HEK293 (cell line): ENCODE measurements around the gene SNX7.

ENCODE experiments used
- CTCF ChIA-PET: fragments of 350-600 bp; formaldehyde crosslinking; extraction: SDS; loops from one replicate; lab custom pipeline; 2021; ENCODE audit warnings: antibody characterized with exemption; lab: Yijun Ruan, JAX
- POLR2A ChIA-PET: fragments of 300-600 bp; formaldehyde crosslinking; extraction: SDS; loops from one replicate; lab custom pipeline; 2020; ENCODE audit warnings: antibody characterized with exemption, inconsistent platforms; lab: Yijun Ruan, JAX
- H3K27ac ChIP-seq: fragments of 200-500 bp; sonication (Bioruptor generic); 2 replicates; pipeline ENCODE4 v1.5.1; 2014; ENCODE audit warnings: low read depth, low read length, control low read depth, inconsistent platforms; ENCODE audit errors: extremely low read depth
- H3K36me3 ChIP-seq, 2 experiments: fragments of 200-500 bp in 1 of 2; sonication (Bioruptor generic) in 1 of 2; 1 replicate in 1 of 2; 2 replicates in 1 of 2; pipeline ENCODE4 v1.5.1; 2014 to 2017; ENCODE audit warnings: inconsistent platforms in 2 of 2, low read length in 2 of 2; ENCODE audit not compliant: control insufficient read depth in 2 of 2, insufficient read depth in 1 of 2
- H3K4me1 ChIP-seq: fragments of 200-500 bp; sonication (Bioruptor generic); 2 replicates; pipeline ENCODE4 v1.5.1; 2014; ENCODE audit warnings: mild to moderate bottlenecking, low read length, inconsistent platforms; ENCODE audit not compliant: control insufficient read depth, insufficient read depth
- H3K4me3 ChIP-seq: 2 replicates; pipeline ENCODE4 v1.5.1; 2011; ENCODE audit warnings: low read depth, mild to moderate bottlenecking, control low read depth, low read length, moderate library complexity
- H3K9me3 ChIP-seq: fragments of 200-500 bp; sonication (Bioruptor generic); 2 replicates; pipeline ENCODE4 v1.5.1; 2014; ENCODE audit warnings: low read depth, low read length, inconsistent platforms; ENCODE audit not compliant: control insufficient read depth, insufficient read depth
- GFI1B ChIP-seq: fragments of 450-650 bp; formaldehyde crosslinking; IDR thresholded peaks from 2 replicates; pipeline ENCODE4 v1.5.1; 2016; ENCODE audit warnings: missing biosample characterization, missing genetic modification characterization
- GLIS1 ChIP-seq: fragments of 450-650 bp; formaldehyde crosslinking; IDR thresholded peaks from 2 replicates; pipeline ENCODE4 v1.5.1; 2016; ENCODE audit warnings: missing biosample characterization, missing genetic modification characterization
- HOXC10 ChIP-seq: sonication (generic); formaldehyde crosslinking; IDR thresholded peaks from 2 replicates; pipeline ENCODE4 v1.8.1; 2023; ENCODE audit warnings: mild to moderate bottlenecking, missing genetic modification reagents
- HOXD13 ChIP-seq: sonication (generic); formaldehyde crosslinking; IDR thresholded peaks from 2 replicates; pipeline ENCODE4 v1.8.0; 2022; ENCODE audit warnings: missing genetic modification reagents, borderline replicate concordance
- MZF1 ChIP-seq: fragments of 450-650 bp; formaldehyde crosslinking; IDR thresholded peaks from 2 replicates; pipeline ENCODE4 v1.5.1; 2017; ENCODE audit warnings: missing biosample characterization, missing genetic modification characterization, borderline replicate concordance
- PRDM1 ChIP-seq: fragments of 450-650 bp; formaldehyde crosslinking; IDR thresholded peaks from 2 replicates; pipeline ENCODE4; 2016; ENCODE audit warnings: missing biosample characterization, missing genetic modification characterization
- RBAK ChIP-seq: fragments of 450-650 bp; formaldehyde crosslinking; IDR thresholded peaks from 2 replicates; pipeline ENCODE4 v1.5.1; 2016; ENCODE audit warnings: missing biosample characterization, missing genetic modification characterization
- YY2 ChIP-seq: fragments of 450-650 bp; formaldehyde crosslinking; IDR thresholded peaks from 2 replicates; pipeline ENCODE4 v1.5.1; 2016; ENCODE audit warnings: missing biosample characterization, missing genetic modification characterization
- ZIC2 ChIP-seq: fragments of 450-650 bp; formaldehyde crosslinking; IDR thresholded peaks from 2 replicates; pipeline ENCODE4 v1.5.1; 2016; ENCODE audit warnings: missing biosample characterization, missing genetic modification characterization
- ZNF211 ChIP-seq: fragments of 450-650 bp; formaldehyde crosslinking; IDR thresholded peaks from 2 replicates; pipeline ENCODE4 v1.5.1; 2016; ENCODE audit warnings: low read depth, missing biosample characterization, missing genetic modification characterization
- ZNF214 ChIP-seq: fragments of 450-650 bp; formaldehyde crosslinking; IDR thresholded peaks from 2 replicates; pipeline ENCODE4 v1.5.1; 2017; ENCODE audit warnings: missing biosample characterization, mild to moderate bottlenecking, missing genetic modification characterization, borderline replicate concordance
- ZNF24 ChIP-seq: fragments of 450-650 bp; formaldehyde crosslinking; IDR thresholded peaks from 2 replicates; pipeline ENCODE4 v1.5.1; 2016; ENCODE audit warnings: missing biosample characterization, missing genetic modification characterization
- ZNF335 ChIP-seq: fragments of 450-650 bp; formaldehyde crosslinking; conservative IDR thresholded peaks from 2 replicates; pipeline ENCODE4 v1.5.1; 2016; ENCODE audit warnings: missing biosample characterization, missing genetic modification characterization
- ZNF433 ChIP-seq: fragments of 450-650 bp; formaldehyde crosslinking; IDR thresholded peaks from 2 replicates; pipeline ENCODE4 v1.5.1; 2016; ENCODE audit warnings: missing biosample characterization, missing genetic modification characterization, low read depth
- ZNF501 ChIP-seq: fragments of 450-650 bp; formaldehyde crosslinking; IDR thresholded peaks from 2 replicates; pipeline ENCODE4 v1.5.1; 2016; ENCODE audit warnings: missing biosample characterization, missing genetic modification characterization
- ZNF610 ChIP-seq: fragments of 450-650 bp; formaldehyde crosslinking; IDR thresholded peaks from 2 replicates; pipeline ENCODE4 v1.5.1; 2016; ENCODE audit warnings: missing biosample characterization, missing genetic modification characterization, borderline replicate concordance
- ZNF621 ChIP-seq: fragments of 450-650 bp; formaldehyde crosslinking; IDR thresholded peaks from 2 replicates; pipeline ENCODE4 v1.5.1; 2017; ENCODE audit warnings: missing biosample characterization, missing genetic modification characterization
- ZNF629 ChIP-seq: fragments of 450-650 bp; formaldehyde crosslinking; IDR thresholded peaks from 2 replicates; pipeline ENCODE4 v1.5.1; 2017; ENCODE audit warnings: missing biosample characterization, missing genetic modification characterization
- ZNF654 ChIP-seq: fragments of 450-650 bp; formaldehyde crosslinking; IDR thresholded peaks from 2 replicates; pipeline ENCODE4 v1.5.1; 2016; ENCODE audit warnings: low read depth, missing biosample characterization, missing genetic modification characterization
- ZNF701 ChIP-seq: fragments of 450-650 bp; formaldehyde crosslinking; IDR thresholded peaks from 2 replicates; pipeline ENCODE4 v1.5.1; 2016; ENCODE audit warnings: missing biosample characterization, missing genetic modification characterization
- ZNF791 ChIP-seq: fragments of 450-650 bp; formaldehyde crosslinking; IDR thresholded peaks from 2 replicates; pipeline ENCODE4 v1.5.1; 2016; ENCODE audit warnings: missing biosample characterization, missing genetic modification characterization
- ZXDB ChIP-seq: fragments of 450-650 bp; formaldehyde crosslinking; IDR thresholded peaks from 2 replicates; pipeline ENCODE4 v1.5.1; 2016; ENCODE audit warnings: missing biosample characterization, missing genetic modification characterization
- TF ChIP-seq, protein P1 (sequence below): fragments of 450-650 bp; formaldehyde crosslinking; IDR thresholded peaks from 2 replicates; pipeline ENCODE4 v1.5.1; 2016; ENCODE audit warnings: missing biosample characterization, missing genetic modification characterization
- TF ChIP-seq, protein P2 (sequence below): fragments of 450-650 bp; formaldehyde crosslinking; IDR thresholded peaks from 2 replicates; pipeline ENCODE4 v1.5.1; 2016; ENCODE audit warnings: missing biosample characterization, missing genetic modification characterization
- TF ChIP-seq, protein P3 (sequence below): fragments of 450-650 bp; formaldehyde crosslinking; IDR thresholded peaks from 2 replicates; pipeline ENCODE4 v1.5.1; 2016; ENCODE audit warnings: missing biosample characterization, missing genetic modification characterization

SNX7 gene

DNA sequence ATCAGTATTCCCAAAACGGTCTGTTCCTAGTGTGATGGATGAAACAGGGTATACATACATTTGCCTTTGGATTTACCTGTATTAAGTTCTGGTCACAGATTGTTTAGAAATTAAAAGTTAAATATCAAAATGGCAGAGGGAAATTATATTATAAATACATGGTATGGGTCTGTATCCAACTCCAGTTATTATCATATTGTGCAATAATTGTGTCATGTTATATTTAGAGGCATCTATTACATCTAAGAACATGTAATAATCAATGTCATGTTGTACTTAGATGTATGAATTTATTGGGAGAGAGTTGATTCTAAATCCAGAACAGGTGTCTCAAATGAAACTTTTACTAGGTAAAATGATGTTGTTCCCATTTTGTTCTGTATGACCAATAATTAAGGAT, 79.6 kb downstream of the SNX7 start:
- Histone ChIP-seq H3K27ac (no peak overlapping the region), H3K36me3 (no peaks in the 10 kb centered on the region), H3K4me1 (no peaks in the 10 kb centered on the region), H3K9me3 (no peaks in the 10 kb centered on the region)
- ChIA-PET CTCF (interaction anchor here (1.1 kb wide), 1 partner anchor 944 kb away, joined by 3 read pairs; no protein-coding TSS in a partner anchor), POLR2A (no interaction called here)
- TF ChIP-seq ZNF629 (tag by site-specific recombination): no peak
- no peak for TF ChIP-seq RBAK (tag by site-specific recombination)
- TF ChIP-seq ZNF24 (tag by site-specific recombination): no peak
- no peak for TF ChIP-seq PRDM1 (tag by site-specific recombination)
- TF ChIP-seq HOXC10: no peak
- no peak for TF ChIP-seq ZNF621 (tag by site-specific recombination)
- TF ChIP-seq GLIS1 (tag by site-specific recombination): no peak
- TF ChIP-seq, protein P1, sequence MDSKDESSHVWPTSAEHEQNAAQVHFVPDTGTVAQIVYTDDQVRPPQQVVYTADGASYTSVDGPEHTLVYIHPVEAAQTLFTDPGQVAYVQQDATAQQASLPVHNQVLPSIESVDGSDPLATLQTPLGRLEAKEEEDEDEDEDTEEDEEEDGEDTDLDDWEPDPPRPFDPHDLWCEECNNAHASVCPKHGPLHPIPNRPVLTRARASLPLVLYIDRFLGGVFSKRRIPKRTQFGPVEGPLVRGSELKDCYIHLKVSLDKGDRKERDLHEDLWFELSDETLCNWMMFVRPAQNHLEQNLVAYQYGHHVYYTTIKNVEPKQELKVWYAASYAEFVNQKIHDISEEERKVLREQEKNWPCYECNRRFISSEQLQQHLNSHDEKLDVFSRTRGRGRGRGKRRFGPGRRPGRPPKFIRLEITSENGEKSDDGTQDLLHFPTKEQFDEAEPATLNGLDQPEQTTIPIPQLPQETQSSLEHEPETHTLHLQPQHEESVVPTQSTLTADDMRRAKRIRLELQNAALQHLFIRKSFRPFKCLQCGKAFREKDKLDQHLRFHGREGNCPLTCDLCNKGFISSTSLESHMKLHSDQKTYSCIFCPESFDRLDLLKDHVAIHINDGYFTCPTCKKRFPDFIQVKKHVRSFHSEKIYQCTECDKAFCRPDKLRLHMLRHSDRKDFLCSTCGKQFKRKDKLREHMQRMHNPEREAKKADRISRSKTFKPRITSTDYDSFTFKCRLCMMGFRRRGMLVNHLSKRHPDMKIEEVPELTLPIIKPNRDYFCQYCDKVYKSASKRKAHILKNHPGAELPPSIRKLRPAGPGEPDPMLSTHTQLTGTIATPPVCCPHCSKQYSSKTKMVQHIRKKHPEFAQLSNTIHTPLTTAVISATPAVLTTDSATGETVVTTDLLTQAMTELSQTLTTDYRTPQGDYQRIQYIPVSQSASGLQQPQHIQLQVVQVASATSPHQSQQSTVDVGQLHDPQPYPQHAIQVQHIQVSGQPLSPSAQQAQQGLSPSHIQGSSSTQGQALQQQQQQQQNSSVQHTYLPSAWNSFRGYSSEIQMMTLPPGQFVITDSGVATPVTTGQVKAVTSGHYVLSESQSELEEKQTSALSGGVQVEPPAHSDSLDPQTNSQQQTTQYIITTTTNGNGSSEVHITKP: no peak
- TF ChIP-seq YY2 (tag by site-specific recombination): no peak
- no peak for TF ChIP-seq GFI1B
- TF ChIP-seq ZXDB: no peak
- TF ChIP-seq, all 188 proteins: peak for 0
- H3K4me3 ChIP-seq: no peak overlapping the region

DNA sequence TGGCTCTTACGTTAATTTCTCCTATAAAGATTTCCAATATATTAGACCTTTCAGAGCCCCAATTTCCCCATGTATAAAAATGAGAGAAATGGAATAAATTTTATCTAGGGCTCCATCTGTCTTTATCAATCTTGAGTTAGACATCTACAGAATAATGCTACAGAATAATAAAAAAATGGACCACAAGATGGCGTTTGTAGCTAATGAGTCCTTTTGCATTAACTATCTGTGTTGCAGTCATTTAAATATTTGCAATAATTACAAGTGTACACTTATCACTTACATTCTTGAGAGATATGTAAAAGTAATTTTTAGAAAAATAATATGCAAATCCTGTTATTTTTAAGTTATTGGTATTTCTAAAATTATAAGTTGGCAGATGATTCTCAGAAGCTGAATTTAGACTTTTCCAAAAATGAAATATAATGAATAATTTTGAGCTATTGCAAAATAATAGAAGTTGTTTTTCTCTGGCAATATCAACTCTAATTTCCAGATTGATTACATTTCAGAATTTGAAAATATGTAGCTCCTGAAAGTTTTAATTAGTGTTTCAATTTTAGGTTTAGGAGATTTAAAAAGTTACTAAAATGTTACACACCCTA, 87.7 kb downstream of the SNX7 start:
- H3K27ac ChIP-seq: no peak overlapping the region
- H3K4me3 ChIP-seq: no peak overlapping the region
- no peak for TF ChIP-seq ZNF791
- TF ChIP-seq, protein P2, sequence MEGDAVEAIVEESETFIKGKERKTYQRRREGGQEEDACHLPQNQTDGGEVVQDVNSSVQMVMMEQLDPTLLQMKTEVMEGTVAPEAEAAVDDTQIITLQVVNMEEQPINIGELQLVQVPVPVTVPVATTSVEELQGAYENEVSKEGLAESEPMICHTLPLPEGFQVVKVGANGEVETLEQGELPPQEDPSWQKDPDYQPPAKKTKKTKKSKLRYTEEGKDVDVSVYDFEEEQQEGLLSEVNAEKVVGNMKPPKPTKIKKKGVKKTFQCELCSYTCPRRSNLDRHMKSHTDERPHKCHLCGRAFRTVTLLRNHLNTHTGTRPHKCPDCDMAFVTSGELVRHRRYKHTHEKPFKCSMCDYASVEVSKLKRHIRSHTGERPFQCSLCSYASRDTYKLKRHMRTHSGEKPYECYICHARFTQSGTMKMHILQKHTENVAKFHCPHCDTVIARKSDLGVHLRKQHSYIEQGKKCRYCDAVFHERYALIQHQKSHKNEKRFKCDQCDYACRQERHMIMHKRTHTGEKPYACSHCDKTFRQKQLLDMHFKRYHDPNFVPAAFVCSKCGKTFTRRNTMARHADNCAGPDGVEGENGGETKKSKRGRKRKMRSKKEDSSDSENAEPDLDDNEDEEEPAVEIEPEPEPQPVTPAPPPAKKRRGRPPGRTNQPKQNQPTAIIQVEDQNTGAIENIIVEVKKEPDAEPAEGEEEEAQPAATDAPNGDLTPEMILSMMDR (tag by site-specific recombination): no peak
- TF ChIP-seq ZNF610 (tag by site-specific recombination): no peak
- TF ChIP-seq ZNF501: no peak
- TF ChIP-seq ZNF433 (tag by site-specific recombination): no peak
- TF ChIP-seq ZIC2 (tag by site-specific recombination): no peak
- 0 out of 2 replicates have a peak, but pooled peaks have one; percentile 9 for TF ChIP-seq ZNF654 (tag by site-specific recombination)
- no peaks in the 10 kb centered on the region for H3K36me3 ChIP-seq
- no peaks in the 10 kb centered on the region for H3K9me3 ChIP-seq
- ChIA-PET POLR2A (no interaction called here), CTCF (interaction anchor here (0.6 to 1.5 kb wide), 10 partner anchors 9 to 958 kb away, joined by 3 to 9 read pairs (median 3); no protein-coding TSS in a partner anchor)
- no peaks in the 10 kb centered on the region for H3K4me1 ChIP-seq

DNA sequence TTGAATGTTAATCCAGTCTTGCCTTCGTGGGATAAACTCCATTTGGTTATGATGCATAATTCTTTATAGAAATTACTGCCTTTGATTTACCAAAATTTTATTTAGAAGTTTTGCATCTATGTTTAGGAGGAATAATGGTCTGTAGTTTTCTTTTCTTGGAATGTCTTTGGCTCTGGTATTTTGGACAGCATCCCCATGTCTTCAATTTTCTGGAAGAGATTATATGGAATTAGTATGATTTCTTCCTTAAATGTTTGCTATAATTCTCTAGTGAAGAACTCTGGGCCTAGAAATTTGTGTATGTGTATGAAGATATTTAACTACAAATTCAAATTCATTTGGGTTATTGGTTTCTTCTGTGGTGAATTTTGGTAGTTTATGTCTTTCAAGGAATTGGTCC, 92.7 kb downstream of the SNX7 start:
- H3K4me3 ChIP-seq: no peak overlapping the region
- H3K4me1 ChIP-seq: no peaks in the 10 kb centered on the region
- CTCF ChIA-PET: no interaction called here
- no peak for TF ChIP-seq ZNF211 (tag by site-specific recombination)
- no peak for TF ChIP-seq ZNF701
- TF ChIP-seq, protein P3, sequence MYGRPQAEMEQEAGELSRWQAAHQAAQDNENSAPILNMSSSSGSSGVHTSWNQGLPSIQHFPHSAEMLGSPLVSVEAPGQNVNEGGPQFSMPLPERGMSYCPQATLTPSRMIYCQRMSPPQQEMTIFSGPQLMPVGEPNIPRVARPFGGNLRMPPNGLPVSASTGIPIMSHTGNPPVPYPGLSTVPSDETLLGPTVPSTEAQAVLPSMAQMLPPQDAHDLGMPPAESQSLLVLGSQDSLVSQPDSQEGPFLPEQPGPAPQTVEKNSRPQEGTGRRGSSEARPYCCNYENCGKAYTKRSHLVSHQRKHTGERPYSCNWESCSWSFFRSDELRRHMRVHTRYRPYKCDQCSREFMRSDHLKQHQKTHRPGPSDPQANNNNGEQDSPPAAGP (tag by site-specific recombination): no peak
- TF ChIP-seq HOXD13 (CRISPR knock-in tag): no peak
- TF ChIP-seq MZF1 (tag by site-specific recombination): no peak
- TF ChIP-seq ZNF214 (tag by site-specific recombination): no peak
- no peak for TF ChIP-seq ZNF335
- H3K9me3 ChIP-seq: no peaks in the 10 kb centered on the region
- POLR2A ChIA-PET: no interaction called here
- H3K36me3 ChIP-seq: no peaks in the 10 kb centered on the region
- H3K27ac ChIP-seq: no peak overlapping the region
